Measurements from ENCODE around the gene MRTFA. TPM values are rescaled to one million over a fixed set of nuclear protein-coding genes. Genes with fewer than 3 reads are reported as not detected.

The MRTFA gene
- total RNA-seq, 2 experiments from 2014 or later, result 55.3 to 58.9 TPM

- Mint-ChIP-seq H3K27ac (peak overlapping the region; percentile 74), H3K36me3 (ENCODE audit: low read depth) (peaks cover 97% of the 10 kb centered on the region)
- CTCF ChIA-PET, result no interaction called here
Observed at GRCh38 chr22:40429481-40429880, 207.0 kb downstream of the MRTFA start.

DNA sequence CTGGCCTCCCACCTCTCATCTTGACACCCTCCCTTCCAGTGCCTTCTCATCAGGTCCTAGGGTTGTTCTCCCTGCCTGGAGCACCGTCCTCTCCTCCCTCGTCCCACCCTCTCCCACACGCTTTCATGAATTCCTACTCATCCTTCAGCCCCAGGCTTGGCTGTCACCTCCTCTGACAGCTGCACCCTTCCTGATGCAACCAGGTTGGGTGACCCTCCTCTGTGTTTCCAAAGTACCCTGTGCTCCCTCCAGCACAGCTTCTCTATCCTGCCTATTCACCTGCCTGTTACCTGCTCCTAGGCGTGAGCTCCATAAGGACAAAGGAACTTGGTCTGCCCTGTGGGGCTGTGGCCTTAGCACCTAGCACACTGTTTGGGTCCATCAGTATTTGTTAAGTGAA, 207.7 kb downstream of the MRTFA start:
- no peaks in the 10 kb centered on the region for H3K27me3 Mint-ChIP-seq

More at GRCh38 chr22:40429481-40429880, 207.0 kb downstream of the MRTFA start:
- Histone ChIP-seq H3K9me3 (ENCODE audit: control insufficient read depth in 1 of 2, insufficient read depth in 1 of 2, low read length in 2 of 2) (no peaks in the 10 kb centered on the region), H3K36me3 (ENCODE audit: insufficient read depth, low read length) (peaks cover 96% of the 10 kb centered on the region), H3K27ac (ENCODE audit: low read depth in 1 of 2, low read length in 2 of 2) (no peak overlapping the region), H3K27me3 (ENCODE audit: control insufficient read depth in 1 of 2, insufficient read depth in 2 of 2, low read length in 2 of 2) (no peaks in the 10 kb centered on the region), H3K4me3 (ENCODE audit: low read length) (no peak overlapping the region), H3K4me1 (ENCODE audit: insufficient read depth, low read length) (peaks cover 7% of the 10 kb centered on the region)
- POLR2A ChIA-PET, result no interaction called here
- ATAC-seq (ENCODE audit: poor library complexity) (no peak), DNase-seq (no peak)
- Mint-ChIP-seq H3K4me3 (no peak overlapping the region), H3K9me3 (no peaks in the 10 kb centered on the region), H3K4me1 (ENCODE audit: low read depth) (peaks cover 26% of the 10 kb centered on the region), H3K27me3 (no peaks in the 10 kb centered on the region)
- TF ChIP-seq, protein P1, sequence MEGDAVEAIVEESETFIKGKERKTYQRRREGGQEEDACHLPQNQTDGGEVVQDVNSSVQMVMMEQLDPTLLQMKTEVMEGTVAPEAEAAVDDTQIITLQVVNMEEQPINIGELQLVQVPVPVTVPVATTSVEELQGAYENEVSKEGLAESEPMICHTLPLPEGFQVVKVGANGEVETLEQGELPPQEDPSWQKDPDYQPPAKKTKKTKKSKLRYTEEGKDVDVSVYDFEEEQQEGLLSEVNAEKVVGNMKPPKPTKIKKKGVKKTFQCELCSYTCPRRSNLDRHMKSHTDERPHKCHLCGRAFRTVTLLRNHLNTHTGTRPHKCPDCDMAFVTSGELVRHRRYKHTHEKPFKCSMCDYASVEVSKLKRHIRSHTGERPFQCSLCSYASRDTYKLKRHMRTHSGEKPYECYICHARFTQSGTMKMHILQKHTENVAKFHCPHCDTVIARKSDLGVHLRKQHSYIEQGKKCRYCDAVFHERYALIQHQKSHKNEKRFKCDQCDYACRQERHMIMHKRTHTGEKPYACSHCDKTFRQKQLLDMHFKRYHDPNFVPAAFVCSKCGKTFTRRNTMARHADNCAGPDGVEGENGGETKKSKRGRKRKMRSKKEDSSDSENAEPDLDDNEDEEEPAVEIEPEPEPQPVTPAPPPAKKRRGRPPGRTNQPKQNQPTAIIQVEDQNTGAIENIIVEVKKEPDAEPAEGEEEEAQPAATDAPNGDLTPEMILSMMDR (IDR thresholded peaks at IDR 0.05), result no peak
- intact Hi-C loops (cut with DNase I, micrococcal nuclease), result no loop called here

GRCh38 chr22:40426594-40427333, 209.8 kb downstream of the MRTFA start:
- Mint-ChIP-seq H3K4me1 (ENCODE audit: low read depth) (peaks cover 33% of the 10 kb centered on the region), H3K27me3 (no peaks in the 10 kb centered on the region), H3K27ac (peak overlapping the region; percentile 45), H3K4me3 (no peak overlapping the region), H3K36me3 (ENCODE audit: low read depth) (peaks cover 92% of the 10 kb centered on the region), H3K9me3 (no peaks in the 10 kb centered on the region)
- Histone ChIP-seq H3K27me3 (ENCODE audit: control insufficient read depth in 1 of 2, insufficient read depth in 2 of 2, low read length in 2 of 2) (no peaks in the 10 kb centered on the region), H3K27ac (ENCODE audit: low read depth in 1 of 2, low read length in 2 of 2) (no peak overlapping the region), H3K36me3 (ENCODE audit: insufficient read depth, low read length) (peaks cover 98% of the 10 kb centered on the region), H3K4me1 (ENCODE audit: insufficient read depth, low read length) (peaks cover 11% of the 10 kb centered on the region), H3K9me3 (ENCODE audit: control insufficient read depth in 1 of 2, insufficient read depth in 1 of 2, low read length in 2 of 2) (no peaks in the 10 kb centered on the region), H3K4me3 (ENCODE audit: low read length) (no peak overlapping the region)
- POLR2A ChIA-PET, result interaction anchor here (1.4 to 1.6 kb wide), 2 partner anchors 27 to 60 kb away, joined by 3 read pairs; no protein-coding TSS in a partner anchor
- DNase-seq, result no peak
- no peak for ATAC-seq (ENCODE audit: poor library complexity)
- intact Hi-C loops (cut with DNase I, micrococcal nuclease), result no loop called here
- TF ChIP-seq, protein P1 (IDR thresholded peaks at IDR 0.05), result no peak
- CTCF ChIA-PET, result interaction anchor here (1.7 kb wide), 1 partner anchor 10 kb away, joined by 9 read pairs; no protein-coding TSS in a partner anchor

More for the DNA sequence above, 207.7 kb downstream of the MRTFA start:
- TF ChIP-seq, protein P1 (IDR thresholded peaks at IDR 0.05), result no peak
- peaks cover 7% of the 10 kb centered on the region for H3K4me1 ChIP-seq (ENCODE audit: insufficient read depth, low read length)
- ATAC-seq (ENCODE audit: poor library complexity) (no peak), DNase-seq (no peak)
- no peaks in the 10 kb centered on the region for H3K27me3 ChIP-seq (ENCODE audit: control insufficient read depth in 1 of 2, insufficient read depth in 2 of 2, low read length in 2 of 2)
- no peak overlapping the region for H3K4me3 ChIP-seq (ENCODE audit: low read length)
- H3K27ac ChIP-seq (ENCODE audit: low read depth in 1 of 2, low read length in 2 of 2), result no peak overlapping the region
- CTCF ChIA-PET, result interaction anchor here (1.7 kb wide), 1 partner anchor 8 kb away, joined by 9 read pairs; no protein-coding TSS in a partner anchor
- intact Hi-C loops (cut with DNase I, micrococcal nuclease), result no loop called here
- POLR2A ChIA-PET, result no interaction called here
- no peaks in the 10 kb centered on the region for H3K9me3 ChIP-seq (ENCODE audit: control insufficient read depth in 1 of 2, insufficient read depth in 1 of 2, low read length in 2 of 2)
- H3K36me3 Mint-ChIP-seq (ENCODE audit: low read depth), result peaks cover 92% of the 10 kb centered on the region
- peaks cover 96% of the 10 kb centered on the region for H3K36me3 ChIP-seq (ENCODE audit: insufficient read depth, low read length)
- H3K9me3 Mint-ChIP-seq, result no peaks in the 10 kb centered on the region
- H3K4me3 Mint-ChIP-seq, result no peak overlapping the region
- peaks cover 26% of the 10 kb centered on the region for H3K4me1 Mint-ChIP-seq (ENCODE audit: low read depth)
- peak overlapping the region; percentile 74 for H3K27ac Mint-ChIP-seq

All from CD4-positive, alpha-beta T cell (primary cell).